Parietal lobe (tissue), 1 donor: ENCODE measurements around the gene EPS8L3. TPM values are rescaled to one million over a fixed set of nuclear protein-coding genes. Genes with fewer than 3 reads are reported as not detected.

Source experiments
- total RNA-seq: library from RNA; depleted of rRNA; stranded (reverse); fragments of >200 nt; gene quantifications from one replicate; pipeline ENCODE4 v1.2.3, GENCODE V29; 2014

EPS8L3 gene
- total RNA-seq = not detected

GRCh38 chr1:109763646-109764415 is at the start of gene EPS8L3:
EPS8L3 (minus strand) TSS chr1:109763923; CDS start chr1:109761749, 2,174 bp downstream.

GRCh38 chr1:109740615-109741373 is 22.9 kb downstream of the EPS8L3 start, which contains the start of gene GSTM3:
GSTM3 (minus strand) TSS chr1:109741038; CDS start chr1:109740287, 751 bp downstream.

GRCh38 chr1:109711593-109712320 is 52.0 kb downstream of the EPS8L3 start, which contains the start of gene GSTM5:
GSTM5 (plus strand) TSS chr1:109712251; CDS start chr1:109712313, 62 bp downstream.

Other genes starting within 250 kb of the EPS8L3 start
- 5.9 TPM for gene GPR61, start 224.1 kb downstream of the EPS8L3 start, total RNA-seq
- 16.6 TPM for gene GNAI3, start 215.3 kb downstream of the EPS8L3 start, total RNA-seq
- not detected for gene GNAT2, start 144.3 kb downstream of the EPS8L3 start, total RNA-seq
- gene AMPD2, start 144.1 kb downstream of the EPS8L3 start, total RNA-seq = 82.0 TPM
- gene GSTM4, start 107.8 kb downstream of the EPS8L3 start, total RNA-seq = 6.6 TPM
- 34.4 TPM for gene GSTM2, start 95.9 kb downstream of the EPS8L3 start, total RNA-seq
- 10.3 TPM for gene GSTM1, start 76.1 kb downstream of the EPS8L3 start, total RNA-seq
- 4.7 TPM for gene GSTM5, start 51.7 kb downstream of the EPS8L3 start, total RNA-seq
- gene GSTM3, start 22.9 kb downstream of the EPS8L3 start, total RNA-seq = 55.7 TPM
- 3.8 TPM for gene CSF1, start 146.9 kb upstream of the EPS8L3 start, total RNA-seq
- gene AHCYL1, start 220.8 kb upstream of the EPS8L3 start, total RNA-seq = 37.6 TPM